Upper lobe of left lung (tissue), 6 donors: ENCODE data around the gene PGAM2. TPM values are rescaled to one million over a fixed set of nuclear protein-coding genes. Genes with fewer than 3 reads are reported as not detected.
A peak's percentile ranks its signal among the peaks of the same experiment; 100 is the strongest.

Experiments
- ATAC-seq, 2 donors: fragments of 200-7000 bp; cut with Tn5 transposase; one replicate each; pipeline ENCODE4 v1.9.1; 2022; ENCODE audit warnings: mild to moderate bottlenecking in 2 of 2, moderate library complexity in 2 of 2; ENCODE audit not compliant: low FRiP score in 2 of 2
- DNase-seq, 2 donors: peaks; one replicate each; pipeline ENCODE4 v3.0.0-alpha.2; 2019 to 2020
- H3K27ac ChIP-seq, 4 donors: fragments of 200-600 bp; sonication (generic); one replicate each; pipeline ENCODE4 v1.5.1; 2016 to 2019
- H3K27me3 ChIP-seq, 4 donors: fragments of 200-600 bp; sonication (generic); one replicate each; pipeline ENCODE4 v1.5.1; 2017 to 2019
- H3K36me3 ChIP-seq, 4 donors: fragments of 200-600 bp; sonication (generic); one replicate each; pipeline ENCODE4 v1.5.1; 2016 to 2019
- H3K4me1 ChIP-seq, 4 donors: fragments of 200-600 bp; sonication (generic); one replicate each; pipeline ENCODE4 v1.5.1; 2018 to 2019
- H3K4me3 ChIP-seq, 4 donors: fragments of 200-600 bp; sonication (generic); one replicate each; pipeline ENCODE4 v1.5.1; 2017 to 2019; ENCODE audit warnings: mild to moderate bottlenecking in 2 of 4, moderate library complexity in 1 of 4
- H3K9me3 ChIP-seq, 4 donors: fragments of 200-600 bp; sonication (generic); one replicate each; pipeline ENCODE4 v1.5.1; 2018 to 2019
- CTCF ChIP-seq, 6 experiments: fragments of 450-650 bp in 4 of 6; fragments of 200-600 bp in 2 of 6; sonication (generic) in 2 of 6; IDR thresholded peaks; one replicate each; pipeline ENCODE4 v1.5.1; 2016 to 2019; ENCODE audit warnings: antibody characterized with exemption in 6 of 6
- EP300 ChIP-seq, 4 donors: sonication (generic); formaldehyde crosslinking; IDR thresholded peaks; one replicate each; pipeline ENCODE4 v1.5.1; 2017; ENCODE audit warnings: antibody characterized with exemption in 4 of 4, control low read depth in 2 of 4
- POLR2A ChIP-seq, 4 donors: fragments of 450-650 bp; IDR thresholded peaks; one replicate each; pipeline ENCODE4 v1.5.1; 2016 to 2017; ENCODE audit warnings: antibody characterized with exemption in 4 of 4, mild to moderate bottlenecking in 2 of 4
- POLR2AphosphoS5 ChIP-seq, 2 donors: sonication (generic); formaldehyde crosslinking; IDR thresholded peaks; one replicate each; pipeline ENCODE4 v1.5.1; 2017; ENCODE audit warnings: antibody characterized with exemption in 2 of 2
- WGBS, 2 donors: methylation state at CpG; one replicate each; pipeline ENCODE4 v1.1.5; 2017 to 2018; 5-methylcytosine and 5-hydroxymethylcytosine counted together
- total RNA-seq, 6 donors: library from RNA; depleted of rRNA in 4 of 6; stranded (reverse); fragments of >200 nt in 4 of 6; gene quantifications; one replicate each; pipeline versions ENCODE4 v1.1.0 to v1.2.1, GENCODE V29; 2016 to 2021
- donor health status: DM: no; HTN: no; CAD: no; lungs with moderate emphysema.
- donor health status: DM: no; HTN: yes; CAD: no; lungs with severe emphysema.

PGAM2 gene
- total RNA-seq, 6 donors from 2014 or later, result 0.26 to 0.91 (median 0.75) TPM; not detected in 2

DNA sequence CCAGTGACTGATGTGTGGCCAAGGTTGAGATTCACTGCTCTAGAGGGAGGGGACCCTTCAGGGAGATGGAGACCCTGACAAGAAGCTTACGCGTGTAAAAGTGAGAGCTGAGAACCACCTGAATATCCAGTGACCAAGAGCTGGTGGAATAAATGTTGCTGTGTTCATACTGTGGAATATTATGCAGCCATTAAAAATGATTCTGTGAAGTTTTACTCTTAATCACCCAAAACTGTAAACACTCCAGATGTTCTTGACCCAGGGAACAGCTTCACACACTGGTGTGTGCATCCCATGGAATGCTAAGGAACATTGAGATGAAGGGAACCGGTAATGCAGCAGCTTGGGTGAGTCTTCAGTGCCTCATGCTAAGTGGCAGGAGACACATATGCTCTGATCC lies 21.3 kb upstream of the PGAM2 start:
- H3K27ac ChIP-seq, result peak overlapping the region in 1 of 4 donors; percentile 42
- H3K4me1 ChIP-seq, result peaks cover 0 to 13% (median 2%) of the 10 kb centered on the region in 4 donors
- TF ChIP-seq EP300 (IDR thresholded peaks at IDR 0.05) (no peak), POLR2A (IDR thresholded peaks at IDR 0.05) (no peak), CTCF (IDR thresholded peaks at IDR 0.05) (no peak), POLR2AphosphoS5 (IDR thresholded peaks at IDR 0.05) (no peak)
- no peak overlapping the region for H3K4me3 ChIP-seq
- no peaks in the 10 kb centered on the region for H3K36me3 ChIP-seq
- no peak for DNase-seq
- WGBS, 2 donors, result 95 to 97% methylated on average over 3 of the region's 3 CpGs
- no peak for ATAC-seq
- no peaks in the 10 kb centered on the region for H3K27me3 ChIP-seq
- H3K9me3 ChIP-seq, result no peaks in the 10 kb centered on the region

GRCh38 chr7:44085546-44085945 lies 20.2 kb upstream of the PGAM2 start:
- Histone ChIP-seq H3K27me3 (no peaks in the 10 kb centered on the region), H3K36me3 (peaks cover 0 to 2% (median under 1%) of the 10 kb centered on the region in 4 donors), H3K9me3 (no peaks in the 10 kb centered on the region), H3K4me1 (peaks cover 9 to 23% (median 12%) of the 10 kb centered on the region in 4 donors), H3K4me3 (no peak overlapping the region), H3K27ac (peak overlapping the region in 3 of 4 donors; percentile 31 to 46 (median 42))
- WGBS, 2 donors, result 71 to 83% methylated on average over 3 of the region's 3 CpGs
- no peak for ATAC-seq
- no peak for DNase-seq
- no peak for TF ChIP-seq POLR2A (IDR thresholded peaks at IDR 0.05)

DNA sequence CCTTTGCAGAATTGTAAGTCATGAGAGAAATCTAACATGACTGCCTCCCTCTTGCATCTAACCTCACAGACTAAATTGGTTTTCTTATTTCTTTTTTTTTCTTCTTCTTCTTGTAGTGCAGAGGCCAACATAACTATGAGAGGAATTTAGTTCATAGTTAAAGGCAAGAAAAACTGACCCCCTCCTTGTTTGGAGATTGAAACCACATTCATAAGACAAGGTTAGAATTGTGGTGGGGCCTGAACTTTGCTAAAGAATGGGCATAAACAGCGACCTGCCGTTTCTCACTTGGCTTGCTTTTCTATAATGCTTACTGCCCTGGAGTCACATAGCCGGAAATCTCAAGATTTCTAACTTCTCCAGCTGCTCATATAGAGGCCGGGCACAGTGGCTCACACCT lies 19.3 kb upstream of the PGAM2 start:
- no peak for TF ChIP-seq CTCF (IDR thresholded peaks at IDR 0.05)
- no peak for TF ChIP-seq EP300 (IDR thresholded peaks at IDR 0.05)
- no peak for TF ChIP-seq POLR2A (IDR thresholded peaks at IDR 0.05)
- H3K27ac ChIP-seq, result peak overlapping the region in 2 of 4 donors; percentile 33 to 35
- H3K4me1 ChIP-seq, result peaks cover 10 to 29% (median 13%) of the 10 kb centered on the region in 4 donors
- H3K27me3 ChIP-seq, result no peaks in the 10 kb centered on the region
- no peaks in the 10 kb centered on the region for H3K9me3 ChIP-seq
- DNase-seq (no peak), ATAC-seq (no peak)
- 65 to 86% methylated on average over 4 of the region's 4 CpGs for WGBS, 2 donors
- peaks cover 2 to 10% (median 9%) of the 10 kb centered on the region in 4 donors for H3K36me3 ChIP-seq
- H3K4me3 ChIP-seq, result no peak overlapping the region

DNA sequence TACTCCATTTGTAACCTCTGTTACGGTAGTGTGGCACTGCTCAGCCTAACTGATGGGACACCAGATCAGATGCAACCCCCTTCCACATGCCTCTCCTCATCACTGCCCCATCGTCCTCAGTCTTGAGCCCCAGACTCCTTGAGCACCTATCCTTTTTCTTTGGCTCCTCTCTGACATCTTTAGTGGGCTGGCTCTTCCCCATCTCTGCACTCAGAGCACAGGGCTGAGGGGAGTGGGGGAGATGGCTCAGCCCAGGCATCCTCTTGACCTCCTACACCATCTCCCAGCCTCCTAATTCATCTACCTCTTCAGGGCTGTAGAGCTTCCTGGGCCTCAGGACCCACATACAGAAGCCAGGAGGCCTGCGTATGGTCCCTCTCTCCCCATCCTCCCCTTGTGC lies 18.4 kb upstream of the PGAM2 start:
- H3K9me3 ChIP-seq, result no peaks in the 10 kb centered on the region
- H3K27ac ChIP-seq, result peak overlapping the region in 3 of 4 donors; percentile 28 to 93 (median 33)
- H3K27me3 ChIP-seq, result no peaks in the 10 kb centered on the region
- H3K4me1 ChIP-seq, result peaks cover 10 to 29% (median 13%) of the 10 kb centered on the region in 4 donors
- TF ChIP-seq POLR2AphosphoS5 (IDR thresholded peaks at IDR 0.05) (no peak), EP300 (IDR thresholded peaks at IDR 0.05) (no peak), CTCF (IDR thresholded peaks at IDR 0.05) (no peak), POLR2A (IDR thresholded peaks at IDR 0.05) (no peak)
- 93 to 98% methylated on average over 3 of the region's 3 CpGs for WGBS, 2 donors
- no peak for ATAC-seq
- peaks cover 4 to 20% (median 18%) of the 10 kb centered on the region in 4 donors for H3K36me3 ChIP-seq
- no peak for DNase-seq
- no peak overlapping the region for H3K4me3 ChIP-seq

GRCh38 chr7:44082541-44083207 lies 17.3 kb upstream of the PGAM2 start:
- H3K4me3 ChIP-seq, result peak overlapping the region; percentile 28 to 98 (median 90)
- peak; percentile 95 to 100 for DNase-seq
- peak overlapping the region; percentile 92 to 95 (median 92) for H3K27ac ChIP-seq
- TF ChIP-seq CTCF (IDR thresholded peaks at IDR 0.05), result peak in 1 of 6 experiments; percentile 3
- peak in 1 of 4 donors; percentile 8 for TF ChIP-seq POLR2A (IDR thresholded peaks at IDR 0.05)
- peak in 1 of 2 donors; percentile 74 for TF ChIP-seq POLR2AphosphoS5 (IDR thresholded peaks at IDR 0.05)
- no peak for TF ChIP-seq EP300 (IDR thresholded peaks at IDR 0.05)
- no peaks in the 10 kb centered on the region for H3K9me3 ChIP-seq
- whole genome bisulfite sequencing, 2 donors, result 0 to 1% methylated on average over 26 to 46 of the region's 54 CpGs
- no peaks in the 10 kb centered on the region for H3K27me3 ChIP-seq
- H3K36me3 ChIP-seq, result peaks cover 12 to 31% (median 29%) of the 10 kb centered on the region in 4 donors
- H3K4me1 ChIP-seq, result peaks cover 10 to 20% (median 13%) of the 10 kb centered on the region in 4 donors
- peak; percentile 97 to 99 for ATAC-seq
